Activated T-helper 1 cell treated with anti-CD3 and anti-CD28 coated beads, Interleukin-2, amount 50 U/mL, for 16 hours (primary cell): Measurements from ENCODE around the gene ZBTB8OS.

ENCODE experiments used
- DNase-seq, 2 donors: peaks; one replicate each; pipeline ENCODE4 v3.0.0-alpha.2; 2020; ENCODE audit warnings: low read depth in 1 of 2, low spot score in 1 of 2

The ZBTB8OS gene

GRCh38 chr1:32612189-32612881, 38.0 kb downstream of the ZBTB8OS start:
- DNase-seq, result peak in 1 of 2 donors; percentile 3

DNA sequence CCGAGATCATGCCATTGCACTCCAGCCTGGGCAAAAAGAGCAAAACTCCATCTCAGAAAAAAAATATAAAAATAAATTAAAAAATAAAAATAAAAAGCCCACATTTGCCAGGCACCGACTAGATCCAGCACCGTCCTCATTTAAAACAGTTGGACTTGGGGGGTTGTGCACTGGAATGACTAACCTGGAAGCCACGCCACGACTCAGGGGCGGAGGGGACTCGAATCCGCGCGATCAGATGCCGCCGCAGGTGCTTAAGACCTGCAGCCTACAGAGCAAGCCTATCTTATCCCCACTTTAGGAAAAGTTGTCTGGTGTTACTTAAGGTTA, 38.5 kb downstream of the ZBTB8OS start:
- DNase-seq, result no peak

DNA sequence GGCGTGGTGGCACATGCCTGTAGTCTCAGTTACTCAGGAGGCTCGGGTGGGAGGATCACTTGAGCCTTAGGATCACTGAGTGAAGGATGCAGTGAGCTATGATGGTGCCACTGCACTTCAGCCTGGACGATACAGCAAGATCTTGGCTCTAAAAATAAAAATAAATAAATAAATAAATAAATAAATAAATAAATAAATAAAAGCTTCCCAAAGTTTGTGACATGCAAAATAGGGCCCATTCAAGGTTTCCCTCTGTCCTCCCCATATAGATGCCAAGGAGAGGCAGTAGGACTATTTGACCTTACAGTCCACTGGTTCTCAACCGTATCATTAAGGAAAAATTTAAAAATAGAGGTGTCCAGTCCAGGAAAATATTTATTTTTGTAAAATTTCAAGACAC, 41.2 kb downstream of the ZBTB8OS start:
- DNase-seq, result no peak

DNA sequence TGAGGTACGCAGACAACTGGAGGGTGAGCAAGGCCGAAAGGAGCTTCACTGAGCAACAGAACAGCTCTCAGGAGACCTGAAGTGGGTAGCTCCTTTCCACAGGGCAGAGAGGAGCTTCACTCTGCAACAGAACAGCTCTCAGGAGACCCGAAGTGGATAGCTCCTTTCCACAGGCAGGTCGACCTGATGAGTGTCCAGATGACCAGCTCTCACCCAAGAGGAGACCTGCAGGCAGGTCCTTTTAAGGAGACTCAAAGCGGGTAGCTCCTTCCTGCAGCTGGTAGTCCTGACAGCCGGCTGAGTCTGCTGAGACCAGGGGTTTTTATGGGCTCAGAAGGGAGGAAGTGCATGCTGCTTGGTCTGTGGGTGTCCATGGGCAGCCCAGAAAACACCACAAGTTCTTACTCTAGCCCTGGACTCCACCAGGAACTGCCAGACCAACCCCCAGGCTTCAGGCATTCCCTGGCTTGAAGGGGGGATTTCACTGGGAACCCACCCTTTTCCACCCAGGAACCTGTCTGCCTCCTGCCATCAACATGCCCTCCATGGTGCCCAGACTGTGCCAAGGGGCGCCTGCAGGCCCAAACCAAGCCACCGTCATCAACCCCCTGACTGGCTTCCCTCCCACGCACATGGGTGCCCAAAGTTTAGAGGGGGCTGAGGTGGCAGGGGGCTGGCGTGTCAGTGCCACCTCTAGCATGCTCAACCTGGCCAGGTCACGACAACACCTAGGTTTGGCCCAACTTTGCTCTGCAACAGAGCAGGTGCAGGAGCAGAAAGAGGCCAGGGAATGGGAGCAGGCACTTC, 43.6 kb downstream of the ZBTB8OS start:
- no peak for DNase-seq

DNA sequence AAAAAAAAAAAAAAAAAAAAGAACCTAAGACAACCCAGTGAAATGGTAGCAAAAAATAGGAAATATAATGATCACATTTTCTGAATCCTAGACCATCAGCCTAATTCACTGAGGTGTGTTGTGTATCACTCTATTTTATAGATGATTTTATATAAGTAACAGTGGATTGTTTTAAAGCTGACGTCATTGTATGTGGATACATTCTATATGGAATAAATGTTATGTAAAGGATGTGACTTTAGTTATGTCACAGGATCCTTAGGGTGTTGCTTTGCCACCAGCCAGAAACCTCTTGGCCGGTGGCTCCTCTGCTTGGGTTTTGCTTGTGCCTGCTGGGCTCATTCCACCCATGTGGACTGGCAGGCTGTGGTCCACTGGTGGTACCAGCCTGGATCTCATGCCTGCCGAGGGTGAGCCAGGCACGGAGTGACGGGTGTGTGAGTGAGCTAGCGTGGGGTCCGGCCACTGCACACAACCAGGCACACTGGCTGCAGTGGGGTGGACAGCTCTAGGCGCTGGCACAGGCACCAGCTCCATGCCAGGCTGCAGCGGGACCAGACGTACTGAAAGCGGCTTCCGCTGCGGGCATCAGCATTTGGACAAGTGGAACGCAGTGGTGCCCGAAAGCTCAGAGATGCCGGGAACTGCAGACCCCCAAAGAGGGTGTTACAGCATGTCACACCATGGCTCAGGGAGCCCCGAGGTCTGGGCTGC, 44.5 kb downstream of the ZBTB8OS start:
- DNase-seq, result no peak

DNA sequence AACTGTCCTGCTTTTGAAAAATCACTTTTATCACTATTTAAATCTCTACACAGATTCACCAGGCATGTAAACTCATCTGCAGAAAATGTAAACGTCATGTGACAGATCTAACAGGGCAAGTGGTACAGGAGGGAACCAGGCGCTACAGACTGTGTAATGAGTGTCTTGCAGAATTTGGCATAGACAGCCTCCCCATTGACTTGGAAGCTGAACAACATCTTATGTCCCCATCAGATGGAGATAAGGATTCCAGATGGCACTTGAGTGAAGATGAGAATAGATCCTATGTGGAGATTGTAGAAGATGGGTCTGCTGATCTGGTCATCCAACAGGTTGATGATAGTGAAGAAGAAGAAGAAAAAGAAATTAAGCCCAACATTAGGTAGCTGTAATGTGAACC, 50.3 kb downstream of the ZBTB8OS start:
- DNase-seq, result no peak

DNA sequence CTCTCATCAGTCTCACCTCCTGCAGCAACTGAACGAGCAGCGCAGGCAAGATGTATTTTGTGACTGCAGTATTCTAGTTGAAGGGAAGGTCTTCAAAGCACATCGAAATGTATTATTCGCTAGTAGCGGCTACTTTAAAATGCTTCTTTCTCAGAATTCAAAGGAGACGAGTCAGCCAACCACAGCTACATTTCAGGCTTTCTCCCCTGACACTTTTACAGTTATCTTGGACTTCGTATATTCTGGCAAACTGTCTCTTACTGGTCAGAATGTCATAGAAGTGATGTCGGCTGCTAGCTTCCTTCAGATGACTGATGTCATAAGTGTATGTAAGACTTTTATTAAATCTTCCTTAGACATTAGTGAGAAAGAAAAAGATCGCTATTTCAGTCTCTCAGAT, 57.4 kb downstream of the ZBTB8OS start:
- DNase-seq, result no peak

DNA sequence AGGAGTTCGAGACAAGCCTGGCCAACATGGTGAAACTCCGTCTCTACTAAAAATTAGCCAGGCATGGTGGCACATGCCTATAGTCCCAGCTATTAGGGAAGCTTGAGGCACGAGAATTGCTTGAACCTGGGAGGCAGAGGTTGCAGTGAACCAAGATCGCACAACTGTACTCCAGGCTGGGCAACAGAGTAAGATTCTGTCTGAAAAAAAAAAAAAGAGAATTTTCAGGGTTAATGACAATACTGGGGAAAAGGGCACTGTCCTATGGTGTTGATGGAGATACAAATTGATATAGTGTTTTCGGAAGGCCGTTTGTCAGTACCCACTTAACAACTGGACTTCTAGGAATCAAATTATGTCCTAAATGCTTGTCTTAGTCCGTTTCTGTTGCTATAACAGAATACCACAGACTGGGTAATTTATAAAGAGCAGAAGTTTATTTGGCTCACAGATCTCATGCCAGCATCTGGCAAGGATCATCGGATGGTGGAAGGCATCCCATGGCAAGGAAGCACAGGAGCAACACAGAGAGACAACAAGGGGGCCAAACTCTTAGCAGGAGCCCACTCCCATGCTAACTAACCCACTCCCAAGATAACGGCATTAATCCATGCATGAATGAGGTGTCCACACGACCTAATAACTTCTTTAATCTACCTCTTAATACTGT, 69.9 kb downstream of the ZBTB8OS start:
- no peak for DNase-seq
